GM12878 (cell line): ENCODE results near the gene ABCC3.

Source experiments
- CEBPZ ChIP-seq: fragments of 150-350 bp; IDR thresholded peaks from 2 replicates; pipeline ENCODE4 v1.6.1; 2016; ENCODE audit warnings: low read depth, low read length
- CREM ChIP-seq: IDR thresholded peaks from 2 replicates; pipeline ENCODE4 v1.6.1; 2014; ENCODE audit warnings: antibody characterized with exemption, low read depth
- CTCF ChIP-seq, 3 experiments: IDR thresholded peaks in 2 of 3; conservative IDR thresholded peaks in 1 of 3; 2 replicates each; pipeline ENCODE4 v1.5.1; 2011; ENCODE audit warnings: low read depth in 3 of 3, low read length in 3 of 3, mild to moderate bottlenecking in 3 of 3, control low read depth in 2 of 3, moderate library complexity in 2 of 3, inconsistent platforms in 1 of 3, mixed read lengths in 1 of 3; ENCODE audit not compliant: control insufficient read depth in 2 of 3, insufficient read depth in 1 of 3; ENCODE audit errors: extremely low read depth in 1 of 3
- PAX5 ChIP-seq: IDR thresholded peaks from 2 replicates; pipeline ENCODE4 v1.6.1; 2011; ENCODE audit warnings: low read depth, low read length, borderline replicate concordance
- RBBP5 ChIP-seq: fragments of 200-600 bp; sonication (generic); conservative IDR thresholded peaks from 2 replicates; pipeline ENCODE4 v1.6.1; 2016
- YY1 ChIP-seq: IDR thresholded peaks from 2 replicates; pipeline ENCODE4 v1.6.1; 2011; ENCODE audit warnings: low read depth, mild to moderate bottlenecking, low read length

GRCh38 chr17:50612281-50612680, 22.4 kb upstream of the ABCC3 start:
- TF ChIP-seq CREM (no peak), RBBP5 (no peak), CTCF (IDR thresholded peaks at IDR 0.05 in 2 of 3, conservative IDR thresholded peaks at IDR 0.05 in 1 of 3; ENCODE audit: control insufficient read depth in 2 of 3, extremely low read depth in 1 of 3, insufficient read depth in 1 of 3, low read depth in 3 of 3, low read length in 3 of 3) (no peak), YY1 (no peak), CEBPZ (no peak), PAX5 (no peak)
